A549 treated with AZD2906 at 1 μM for 4 hours (cell line): Measurements from ENCODE around the gene ALDOB. TPM values are rescaled to one million over a fixed set of nuclear protein-coding genes. Genes with fewer than 3 reads are reported as not detected.

Source experiments
- total RNA-seq: library from RNA; stranded (reverse); fragments of 200-300 nt; extraction: Qiagen RNA extraction; gene quantifications from 5 replicates; pipeline ENCODE4 v1.2.3, GENCODE V29; 2022

Gene ALDOB
- not detected in 5 replicates for total RNA-seq

GRCh38 chr9:101435601-101436079, at the start of gene ALDOB:
ALDOB (minus strand) TSS chr9:101435774; CDS start chr9:101430887, 4,887 bp downstream.

GRCh38 chr9:101398068-101398929, 37.3 kb downstream of the ALDOB start, which contains the start of the genes MRPL50 and ZNF189:
MRPL50 (minus strand) TSS chr9:101398618; CDS start chr9:101398592, 26 bp downstream.
ZNF189 (plus strand) TSS chr9:101398851; CDS start chr9:101399157, 306 bp downstream.

GRCh38 chr9:101384873-101385536, 50.6 kb downstream of the ALDOB start, which contains the start of gene BAAT:
BAAT (minus strand) TSS chr9:101385006; CDS start chr9:101371404, 13,602 bp downstream.

Other genes with a start within 250 kb of the ALDOB start
- gene BAAT, start 50.8 kb downstream of the ALDOB start, total RNA-seq, result 0.31 to 0.49 TPM (median 0.46 TPM) in 5 replicates
- gene MRPL50, start 37.2 kb downstream of the ALDOB start, total RNA-seq, result 12.6 to 18.8 TPM (median 13.8 TPM) in 5 replicates
- 8.1 to 11.1 TPM (median 8.3 TPM) in 5 replicates for gene ZNF189, start 36.9 kb downstream of the ALDOB start, total RNA-seq
- 18.2 to 26.3 TPM (median 20.4 TPM) in 5 replicates for gene RNF20, start 98.1 kb upstream of the ALDOB start, total RNA-seq
- gene PPP3R2, start 159.2 kb upstream of the ALDOB start, total RNA-seq, result not detected in 5 replicates